Peyer's patch (tissue), 4 donors: ENCODE results near the gene MAPK8. TPM values are rescaled to one million over a fixed set of nuclear protein-coding genes. Genes with fewer than 3 reads are reported as not detected.
"Not testable (repeated sequence)": the region's sequence is repeated elsewhere in the genome, so short reads cannot be mapped to it uniquely, and the experiment has no call there.

Experiments used
- DNase-seq, 3 donors: peaks; one replicate each; pipeline ENCODE4 v3.0.0-alpha.2; 2017 to 2019
- H3K27ac ChIP-seq, 4 donors: fragments of 200-600 bp; sonication (generic); one replicate each; pipeline ENCODE4 v1.5.1; 2016 to 2019
- H3K27me3 ChIP-seq, 2 donors: fragments of 200-600 bp; sonication (generic); one replicate each; pipeline ENCODE4 v1.5.1; 2019
- H3K36me3 ChIP-seq, 3 donors: fragments of 200-600 bp; sonication (generic); one replicate each; pipeline ENCODE4 v1.5.1; 2016 to 2019
- H3K4me1 ChIP-seq, 4 donors: fragments of 200-600 bp; sonication (generic); one replicate each; pipeline ENCODE4 v1.5.1; 2016 to 2019
- H3K4me3 ChIP-seq, 4 donors: fragments of 200-600 bp; sonication (generic); 1 replicate in 3 of 4; 2 replicates in 1 of 4; pipeline ENCODE4 v1.5.1; 2016 to 2019; ENCODE audit warnings: mild to moderate bottlenecking in 1 of 4
- H3K9me3 ChIP-seq, 4 donors: fragments of 200-600 bp; sonication (generic); one replicate each; pipeline ENCODE4 v1.5.1; 2016 to 2019; ENCODE audit warnings: mild to moderate bottlenecking in 1 of 4
- POLR2A ChIP-seq, 2 donors: fragments of 450-650 bp; IDR thresholded peaks; one replicate each; pipeline ENCODE4 v1.5.1; 2017; ENCODE audit warnings: antibody characterized with exemption in 2 of 2, mild to moderate bottlenecking in 2 of 2, moderate library complexity in 2 of 2
- total RNA-seq, 4 donors: library from RNA; depleted of rRNA; stranded (reverse); fragments of >200 nt; gene quantifications; one replicate each; pipeline ENCODE4 v1.1.0, GENCODE V29; 2016
- TF ChIP-seq, protein P1 (sequence below), 6 experiments: fragments of 450-650 bp in 4 of 6; fragments of 200-600 bp in 2 of 6; sonication (generic) in 1 of 6; IDR thresholded peaks; one replicate each; pipeline ENCODE4 v1.5.1; 2017 to 2019; ENCODE audit warnings: antibody characterized with exemption in 6 of 6, mild to moderate bottlenecking in 3 of 6, moderate library complexity in 1 of 6

Gene MAPK8
- total RNA-seq, 4 donors from 2014 or later: 59.9 to 89.0 (median 67.6) TPM

DNA sequence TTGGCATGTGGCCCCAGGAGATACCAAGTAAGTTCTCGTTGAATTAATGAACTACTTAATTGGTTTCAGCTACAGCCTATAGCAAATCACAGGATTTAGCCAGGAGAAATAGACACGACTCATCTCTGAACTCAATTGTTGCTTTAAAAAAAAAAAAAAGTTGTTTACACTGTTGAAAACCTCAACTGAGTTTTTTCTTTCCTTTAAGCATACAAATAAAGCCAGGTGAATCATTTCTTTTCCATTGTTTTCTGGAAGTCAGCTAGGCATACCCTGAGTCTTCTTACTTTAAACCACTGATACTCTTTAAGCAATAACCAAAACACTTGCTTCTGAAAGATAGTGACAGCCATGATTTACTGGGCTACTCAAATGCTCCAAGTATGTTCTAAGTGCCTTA lies 32.7 kb upstream of the MAPK8 start:
- no peaks in the 10 kb centered on the region for H3K9me3 ChIP-seq
- no peaks in the 10 kb centered on the region for H3K36me3 ChIP-seq
- no peak for DNase-seq
- no peaks in the 10 kb centered on the region for H3K27me3 ChIP-seq
- H3K27ac ChIP-seq: no peak overlapping the region
- no peak overlapping the region for H3K4me3 ChIP-seq
- TF ChIP-seq, protein P1, sequence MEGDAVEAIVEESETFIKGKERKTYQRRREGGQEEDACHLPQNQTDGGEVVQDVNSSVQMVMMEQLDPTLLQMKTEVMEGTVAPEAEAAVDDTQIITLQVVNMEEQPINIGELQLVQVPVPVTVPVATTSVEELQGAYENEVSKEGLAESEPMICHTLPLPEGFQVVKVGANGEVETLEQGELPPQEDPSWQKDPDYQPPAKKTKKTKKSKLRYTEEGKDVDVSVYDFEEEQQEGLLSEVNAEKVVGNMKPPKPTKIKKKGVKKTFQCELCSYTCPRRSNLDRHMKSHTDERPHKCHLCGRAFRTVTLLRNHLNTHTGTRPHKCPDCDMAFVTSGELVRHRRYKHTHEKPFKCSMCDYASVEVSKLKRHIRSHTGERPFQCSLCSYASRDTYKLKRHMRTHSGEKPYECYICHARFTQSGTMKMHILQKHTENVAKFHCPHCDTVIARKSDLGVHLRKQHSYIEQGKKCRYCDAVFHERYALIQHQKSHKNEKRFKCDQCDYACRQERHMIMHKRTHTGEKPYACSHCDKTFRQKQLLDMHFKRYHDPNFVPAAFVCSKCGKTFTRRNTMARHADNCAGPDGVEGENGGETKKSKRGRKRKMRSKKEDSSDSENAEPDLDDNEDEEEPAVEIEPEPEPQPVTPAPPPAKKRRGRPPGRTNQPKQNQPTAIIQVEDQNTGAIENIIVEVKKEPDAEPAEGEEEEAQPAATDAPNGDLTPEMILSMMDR (IDR thresholded peaks at IDR 0.05): no peak
- no peak for TF ChIP-seq POLR2A (IDR thresholded peaks at IDR 0.05)
- H3K4me1 ChIP-seq: no peaks in the 10 kb centered on the region

DNA sequence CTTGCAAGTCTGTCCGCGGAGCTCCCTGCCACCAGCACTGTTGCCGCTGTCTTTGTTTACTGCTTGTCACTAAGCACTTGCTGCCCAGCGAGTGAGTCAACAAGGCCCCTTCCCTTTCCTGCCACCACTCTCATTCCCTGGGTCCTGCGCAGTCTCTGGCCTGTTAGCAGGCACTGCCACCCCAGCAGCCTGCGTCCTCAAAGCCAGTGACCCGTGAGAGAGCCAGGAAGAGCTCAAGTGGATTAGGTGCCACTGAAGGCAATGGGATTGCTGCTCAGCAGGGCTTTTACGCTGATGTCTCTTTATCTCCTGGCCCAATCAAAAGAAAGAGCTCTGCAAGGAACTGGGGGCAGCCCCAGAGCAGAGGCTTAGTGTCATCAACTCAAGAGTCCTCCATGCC lies 31.8 kb upstream of the MAPK8 start, which contains the start of gene FRMPD2:
Gene FRMPD2, minus strand, starts transcription at position 61 of the 400 bp plus-strand sequence. CDS start 129 bp downstream, outside the sequence.
- DNase-seq: no peak
- H3K4me3 ChIP-seq: no peak within 1 kb of the TSS
- TF ChIP-seq POLR2A (IDR thresholded peaks at IDR 0.05): no peak
- TF ChIP-seq, protein P1 (IDR thresholded peaks at IDR 0.05): no peak
- H3K27ac ChIP-seq: no peak within 1 kb of the TSS
- no peaks in the 10 kb centered on the region for H3K4me1 ChIP-seq
- H3K36me3 ChIP-seq: no peaks in the 10 kb centered on the region
- H3K9me3 ChIP-seq: no peaks in the 10 kb centered on the region
- H3K27me3 ChIP-seq: no peaks in the 10 kb centered on the region

DNA sequence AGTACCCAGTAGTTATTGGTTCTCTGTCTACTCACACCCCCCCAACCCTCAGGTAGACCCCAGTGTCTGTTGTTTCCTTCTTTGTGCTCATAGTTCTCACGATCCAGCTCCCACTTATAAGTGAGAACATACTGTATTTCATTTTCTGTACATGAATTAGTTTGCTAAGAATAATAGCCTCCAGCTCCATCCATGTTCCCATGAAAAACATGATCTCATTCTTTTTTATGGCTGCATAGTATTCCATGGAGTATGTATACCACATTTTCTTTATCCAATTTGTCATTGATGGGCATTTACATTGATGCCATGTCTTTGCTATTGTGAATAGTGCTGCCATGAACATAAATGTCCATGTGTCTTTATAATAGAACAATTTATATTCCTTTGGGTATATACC lies 29.4 kb upstream of the MAPK8 start:
- no peaks in the 10 kb centered on the region for H3K9me3 ChIP-seq
- H3K27ac ChIP-seq: no peak overlapping the region
- no peaks in the 10 kb centered on the region for H3K36me3 ChIP-seq
- TF ChIP-seq, protein P1 (IDR thresholded peaks at IDR 0.05): no peak
- TF ChIP-seq POLR2A (IDR thresholded peaks at IDR 0.05): no peak
- DNase-seq: no peak
- H3K4me3 ChIP-seq: no peak overlapping the region
- no peaks in the 10 kb centered on the region for H3K4me1 ChIP-seq
- no peaks in the 10 kb centered on the region for H3K27me3 ChIP-seq

DNA sequence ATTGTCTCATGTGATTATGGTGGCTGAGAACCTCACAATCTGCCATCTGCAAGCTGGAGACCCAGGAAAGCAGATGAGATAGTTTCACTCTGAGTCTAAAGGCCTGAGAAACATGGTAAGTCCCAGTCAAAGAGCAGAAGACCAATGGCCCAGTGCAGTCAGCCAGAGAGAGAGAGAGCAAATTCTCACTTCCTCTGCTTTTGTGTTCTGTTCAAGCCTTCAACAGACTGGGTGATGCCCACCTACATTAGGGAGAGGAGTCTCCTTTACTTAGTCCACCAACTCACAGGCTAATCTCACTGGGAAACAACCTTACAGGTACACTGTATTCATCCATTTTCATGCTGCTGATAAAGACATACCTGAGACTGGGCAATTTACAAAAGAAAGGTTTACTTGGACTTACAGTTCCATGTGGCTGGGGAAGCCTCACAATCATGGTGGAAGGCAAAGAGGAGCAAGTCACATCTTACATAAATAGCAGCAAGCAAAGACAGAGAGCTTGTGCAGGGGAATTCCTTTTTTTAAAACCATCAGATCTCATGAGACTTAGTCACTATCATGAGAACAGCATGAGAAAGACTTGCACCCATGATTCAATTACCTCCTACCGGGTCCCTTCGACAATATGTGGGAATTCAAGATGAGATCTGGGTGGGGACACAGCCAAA lies 27.3 kb upstream of the MAPK8 start:
- TF ChIP-seq, protein P1 (IDR thresholded peaks at IDR 0.05): no peak
- no peak for TF ChIP-seq POLR2A (IDR thresholded peaks at IDR 0.05)
- no peaks in the 10 kb centered on the region for H3K27me3 ChIP-seq
- H3K36me3 ChIP-seq: no peaks in the 10 kb centered on the region
- DNase-seq: no peak
- H3K9me3 ChIP-seq: peaks cover 0 to 2% (median 0%) of the 10 kb centered on the region in 4 donors
- no peak overlapping the region for H3K27ac ChIP-seq
- H3K4me3 ChIP-seq: no peak overlapping the region
- no peaks in the 10 kb centered on the region for H3K4me1 ChIP-seq

DNA sequence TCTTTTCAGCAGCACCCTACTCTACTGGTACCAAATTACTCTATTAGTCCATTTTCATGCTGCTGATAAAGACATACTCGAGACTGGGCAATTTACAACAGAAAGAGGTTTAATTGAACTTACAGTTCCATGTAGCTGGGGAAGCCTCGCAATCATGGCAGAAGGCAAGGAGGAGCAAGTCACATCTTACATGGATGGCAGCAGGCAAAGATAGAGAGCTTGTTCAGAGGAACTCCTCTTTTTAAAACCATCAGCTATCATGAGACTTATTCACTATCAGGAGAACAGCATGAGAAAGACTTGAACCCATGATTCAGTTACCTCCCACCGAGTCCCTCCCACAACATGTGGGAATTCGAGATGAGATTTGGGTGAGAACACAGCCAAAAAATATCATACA lies 24.8 kb upstream of the MAPK8 start:
- H3K4me3 ChIP-seq, H3K9me3 ChIP-seq, H3K27ac ChIP-seq, H3K27me3 ChIP-seq, H3K4me1 ChIP-seq, H3K36me3 ChIP-seq, DNase-seq: not testable (repeated sequence)

DNA sequence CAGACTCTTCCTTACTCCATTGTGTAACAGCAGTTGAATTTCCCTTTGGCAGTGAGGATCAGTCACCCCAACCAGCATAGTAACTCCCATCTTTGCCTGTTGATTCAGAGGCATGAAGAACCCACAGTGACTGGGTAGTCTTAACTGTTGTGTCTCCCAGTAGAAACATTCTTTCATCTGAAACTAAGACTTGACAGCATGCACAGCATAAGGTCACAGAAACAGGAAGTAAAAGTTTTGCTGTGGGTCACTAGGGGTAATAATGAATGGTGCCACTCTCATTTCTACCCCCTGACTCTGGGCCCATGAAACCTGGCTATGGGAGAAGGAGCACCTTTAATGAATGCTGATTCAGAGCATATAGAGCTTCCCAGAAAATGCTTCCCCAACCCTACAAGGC lies 23.6 kb upstream of the MAPK8 start:
- no peaks in the 10 kb centered on the region for H3K36me3 ChIP-seq
- H3K4me3 ChIP-seq: no peak overlapping the region
- TF ChIP-seq, protein P1 (IDR thresholded peaks at IDR 0.05): no peak
- TF ChIP-seq POLR2A (IDR thresholded peaks at IDR 0.05): no peak
- no peaks in the 10 kb centered on the region for H3K27me3 ChIP-seq
- H3K4me1 ChIP-seq: no peaks in the 10 kb centered on the region
- H3K27ac ChIP-seq: no peak overlapping the region
- no peak for DNase-seq
- H3K9me3 ChIP-seq: peaks cover 0 to 4% (median 0%) of the 10 kb centered on the region in 4 donors
